Urothelium cell line (cell line): ENCODE data around the gene ECM2.
"Not testable (repeated sequence)": the region's sequence is repeated elsewhere in the genome, so short reads cannot be mapped to it uniquely, and the experiment has no call there.

Experiments
- DNase-seq: peaks from one replicate; pipeline ENCODE4 v3.0.0; 2011; ENCODE audit warnings: low spot score, mixed read lengths
- FAIRE-seq: peaks from 2 replicates; lab custom pipeline; 2011; peaks lifted over from hg19 to GRCh38; lab: Jason Lieb, UNC

ECM2 gene

DNA sequence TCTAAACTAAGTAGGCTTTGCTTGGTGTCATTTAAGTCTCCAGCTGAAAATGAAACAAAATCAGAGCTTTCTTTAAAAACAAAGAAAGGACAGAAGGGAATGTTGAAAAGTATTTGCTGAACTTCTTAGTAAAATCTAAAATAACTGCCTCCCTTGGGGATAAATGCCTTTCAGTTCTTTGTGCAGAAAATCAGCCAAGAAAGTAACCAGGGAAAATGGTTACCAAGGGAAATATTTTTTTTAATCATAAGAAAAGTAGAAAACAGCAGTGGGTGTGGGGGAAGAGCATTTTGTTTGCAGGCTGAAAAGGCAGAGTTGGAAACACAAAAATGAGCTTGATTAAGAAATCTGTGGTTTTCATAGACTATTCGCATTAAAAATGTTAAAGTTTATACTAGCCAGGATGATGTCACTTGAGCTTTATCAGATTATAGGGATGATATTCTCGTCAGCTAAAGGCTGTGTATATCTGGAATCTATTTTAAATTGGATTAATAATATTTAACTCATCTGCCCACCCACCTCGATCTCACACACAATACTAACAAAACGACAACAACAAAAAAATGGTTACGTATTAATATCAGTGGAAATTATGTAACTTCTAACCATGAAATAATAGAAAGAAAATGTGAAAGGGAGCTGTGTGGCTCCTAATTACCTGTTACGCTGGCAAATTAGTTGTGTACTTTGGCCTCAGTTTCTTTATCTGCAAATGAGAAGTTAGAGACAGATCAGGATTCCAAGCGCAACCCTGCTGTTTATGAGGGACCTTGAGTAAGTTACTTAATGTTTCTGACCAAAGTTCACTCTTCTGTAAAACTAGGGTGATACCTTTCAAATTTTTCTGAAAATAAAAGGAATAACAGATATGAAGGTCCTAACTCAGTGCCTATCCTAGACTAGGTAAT lies at the start of gene ECM2:
TSS of gene ECM2 (minus strand) at position 51 of the 911 bp plus-strand sequence. CDS start 13,124 bp downstream, outside the sequence.
- no peak for FAIRE-seq

DNA sequence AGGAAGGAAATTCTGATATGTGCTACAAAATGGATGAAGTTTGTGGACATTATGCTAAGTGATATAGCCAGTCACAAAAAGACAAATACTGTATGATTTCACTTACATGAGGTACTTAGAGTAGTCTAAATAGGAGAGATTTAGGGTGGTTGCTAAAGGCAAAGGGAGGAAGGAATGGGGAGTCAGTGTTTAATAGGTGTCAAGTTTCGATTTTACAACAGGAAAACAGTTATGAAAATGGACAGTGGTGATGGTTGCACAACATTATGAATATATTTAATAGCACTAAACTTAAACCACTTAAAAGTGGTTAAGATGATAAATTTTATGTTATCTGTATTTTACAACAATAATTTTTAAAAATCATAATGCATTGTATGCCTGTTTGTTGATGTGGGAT lies 40.4 kb upstream of the ECM2 start:
- DNase-seq (no peak), FAIRE-seq (no peak)

More for the DNA sequence above, at the start of gene ECM2:
- no peak for DNase-seq

- not testable (repeated sequence) for FAIRE-seq, DNase-seq
Observed at GRCh38 chr9:92573612-92574011, 37.8 kb upstream of the ECM2 start.

GRCh38 chr9:92571871-92572270 lies 36.1 kb upstream of the ECM2 start:
- FAIRE-seq, result not testable (repeated sequence)

DNA sequence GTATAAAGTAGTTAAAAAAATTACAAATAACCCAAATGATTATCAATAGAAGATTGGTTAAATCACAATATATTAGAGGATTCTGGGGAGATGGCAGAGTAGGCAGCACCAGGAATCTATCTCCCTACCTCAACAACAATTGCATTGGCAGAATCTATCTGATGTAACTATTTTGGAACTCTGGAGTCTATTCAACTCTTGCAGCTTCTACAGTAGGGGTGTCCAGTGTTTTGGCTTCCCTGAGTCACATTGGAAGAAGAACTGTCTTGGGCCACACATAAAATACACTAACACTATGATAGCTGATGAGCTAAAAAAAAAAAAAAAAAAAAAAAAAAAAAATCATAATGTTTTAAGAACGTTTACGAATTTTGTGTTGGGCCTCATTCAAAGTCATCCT lies 29.2 kb upstream of the ECM2 start:
- no peak for FAIRE-seq
- DNase-seq, result no peak

More at GRCh38 chr9:92571871-92572270, 36.1 kb upstream of the ECM2 start:
- DNase-seq, result not testable (repeated sequence)

- FAIRE-seq, result no peak
- no peak for DNase-seq
Observed at GRCh38 chr9:92564504-92564903, 28.7 kb upstream of the ECM2 start.

DNA sequence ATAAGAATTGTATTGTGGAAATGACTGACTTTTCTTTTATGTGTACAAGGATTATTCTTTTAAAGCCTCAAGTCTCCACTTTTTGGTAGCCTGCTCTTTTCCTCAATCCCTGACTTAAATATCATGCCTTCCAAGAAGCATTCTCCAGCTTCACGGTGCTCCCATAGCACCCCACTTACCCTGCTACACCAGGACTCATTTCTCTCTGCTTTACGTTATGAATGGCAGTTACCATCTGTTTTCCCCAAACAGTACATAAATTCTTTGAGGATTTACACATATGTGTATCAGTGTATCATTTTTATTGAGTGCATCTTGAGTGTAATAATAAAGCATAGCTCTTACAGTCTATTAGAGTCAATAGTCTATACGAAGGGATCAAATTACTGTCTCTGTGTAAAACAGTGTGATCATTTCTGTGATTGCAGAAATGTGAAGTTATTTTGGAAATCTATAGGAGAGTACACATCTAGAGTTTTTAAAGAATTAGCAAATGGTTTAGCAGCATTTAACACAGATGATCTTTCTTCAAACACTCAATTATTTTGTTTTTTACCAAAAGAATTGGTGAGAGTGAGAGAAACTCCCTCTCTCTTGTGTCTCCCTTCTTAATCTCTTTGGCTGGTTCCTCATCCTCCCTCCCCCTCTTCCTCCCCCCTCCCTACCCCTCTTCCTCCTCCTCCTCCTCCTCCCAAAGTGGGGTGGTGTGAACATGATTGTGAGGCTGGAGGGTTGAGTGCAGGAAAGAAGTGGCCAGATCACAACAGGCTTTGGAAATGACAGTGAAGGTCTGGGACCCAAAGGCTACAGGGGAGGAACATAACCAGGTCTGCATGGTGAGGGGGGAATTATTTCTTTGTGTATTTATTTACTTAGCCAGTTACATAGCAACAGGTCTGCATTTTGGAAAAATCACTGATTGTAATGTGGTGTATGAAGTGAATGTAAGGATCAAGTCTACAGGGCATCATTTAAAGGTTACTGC lies 27.6 kb upstream of the ECM2 start:
- DNase-seq (no peak), FAIRE-seq (no peak)

DNA sequence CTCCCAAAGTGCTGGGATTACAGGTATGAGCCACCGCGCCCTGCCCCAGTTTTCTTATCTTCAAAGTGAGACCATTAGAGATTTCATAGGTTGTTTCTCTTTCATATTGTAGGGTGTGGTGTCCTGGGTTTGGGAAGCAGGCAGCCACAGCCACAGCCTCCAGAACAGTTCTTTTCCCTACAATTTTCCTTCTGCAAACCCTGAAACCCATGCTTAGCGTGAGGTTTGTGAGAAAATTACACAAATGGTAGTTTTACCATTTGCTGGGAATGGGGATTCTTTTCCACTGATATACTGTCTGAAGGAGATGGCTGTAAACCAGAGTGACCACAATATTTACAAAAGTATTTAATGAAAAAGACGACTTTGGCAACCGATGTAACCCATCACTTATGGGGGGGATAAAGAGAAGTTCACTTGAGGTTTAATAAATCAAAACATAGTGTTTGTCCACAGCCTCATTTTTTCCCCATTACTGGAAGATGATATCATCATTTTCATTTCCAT lies 26.7 kb upstream of the ECM2 start:
- no peak for DNase-seq
- FAIRE-seq, result no peak

DNA sequence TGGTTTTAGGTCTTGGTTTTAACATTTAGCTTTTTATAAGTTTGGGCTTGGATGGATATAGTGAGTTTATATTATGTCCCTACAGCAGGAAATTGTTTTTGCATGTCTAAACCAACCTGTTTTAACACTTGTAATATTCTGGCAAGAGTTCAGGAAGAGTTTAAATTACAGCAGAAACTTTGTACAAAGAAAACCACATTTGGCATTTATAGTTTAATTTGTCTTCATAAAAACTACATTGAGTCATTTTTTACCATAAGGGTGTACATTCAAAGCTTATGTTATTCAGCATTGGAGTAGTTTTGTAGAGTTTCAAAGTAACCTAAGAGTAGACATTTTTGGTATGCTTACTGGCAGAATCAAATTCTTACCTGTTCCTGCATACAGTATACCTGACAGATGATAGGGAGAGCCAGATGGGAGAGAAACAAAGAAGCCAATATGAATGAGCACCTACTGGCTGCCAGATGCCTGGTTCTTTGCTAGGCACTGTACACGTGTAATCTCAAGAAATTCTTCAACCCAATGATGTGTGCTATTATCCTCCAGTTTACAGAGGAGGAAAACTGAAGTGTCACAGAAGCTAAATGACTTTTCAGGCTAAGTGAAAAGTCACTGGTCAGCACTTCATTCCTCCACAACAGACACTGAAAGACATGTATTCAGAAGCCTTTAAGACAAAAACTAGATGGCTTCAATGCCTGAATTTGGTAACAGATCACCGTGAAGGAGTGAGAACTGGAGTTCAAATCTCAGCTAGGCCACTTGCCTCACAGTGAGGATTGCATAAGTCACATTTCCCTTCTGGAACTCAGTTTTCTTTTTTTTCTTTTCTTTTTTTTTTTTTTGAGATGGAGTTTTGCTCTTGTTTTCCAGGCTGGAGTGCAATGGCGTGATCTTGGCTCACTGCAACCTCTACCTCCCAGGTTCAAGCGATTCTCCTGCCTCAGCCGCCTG lies 25.9 kb upstream of the ECM2 start:
- DNase-seq, result no peak
- no peak for FAIRE-seq

- no peak for FAIRE-seq
- DNase-seq, result no peak
Observed at GRCh38 chr9:92558612-92559374, 23.0 kb upstream of the ECM2 start.

GRCh38 chr9:92550765-92551164 lies 15.0 kb upstream of the ECM2 start:
- FAIRE-seq, result no peak
- no peak for DNase-seq

DNA sequence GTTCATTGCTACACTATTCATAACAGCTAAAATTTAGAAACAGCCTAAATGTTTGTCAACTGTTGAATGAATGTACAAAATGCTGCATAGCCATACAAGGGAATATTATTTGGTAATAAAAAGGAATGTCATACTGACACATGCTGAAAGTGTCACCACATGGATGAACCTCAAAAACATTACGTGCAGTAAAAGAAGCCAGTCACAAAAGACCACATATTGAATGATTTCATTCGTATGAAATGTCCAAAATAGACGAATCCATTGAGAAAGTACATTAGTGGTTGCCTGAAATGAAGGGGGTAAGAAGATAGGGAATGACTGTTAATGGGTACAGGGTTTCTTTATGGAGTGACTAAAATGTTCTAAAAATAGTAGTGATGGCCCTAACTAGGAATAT lies 11.6 kb upstream of the ECM2 start:
- no peak for DNase-seq
- FAIRE-seq, result no peak

GRCh38 chr9:92545002-92545510 lies 9.3 kb upstream of the ECM2 start:
- FAIRE-seq (no peak), DNase-seq (no peak)

GRCh38 chr9:92543972-92544371 lies 8.2 kb upstream of the ECM2 start:
- DNase-seq, result no peak
- FAIRE-seq, result no peak

GRCh38 chr9:92538541-92538940 lies 2.8 kb upstream of the ECM2 start:
- peak; percentile 43 for DNase-seq
- no peak for FAIRE-seq

DNA sequence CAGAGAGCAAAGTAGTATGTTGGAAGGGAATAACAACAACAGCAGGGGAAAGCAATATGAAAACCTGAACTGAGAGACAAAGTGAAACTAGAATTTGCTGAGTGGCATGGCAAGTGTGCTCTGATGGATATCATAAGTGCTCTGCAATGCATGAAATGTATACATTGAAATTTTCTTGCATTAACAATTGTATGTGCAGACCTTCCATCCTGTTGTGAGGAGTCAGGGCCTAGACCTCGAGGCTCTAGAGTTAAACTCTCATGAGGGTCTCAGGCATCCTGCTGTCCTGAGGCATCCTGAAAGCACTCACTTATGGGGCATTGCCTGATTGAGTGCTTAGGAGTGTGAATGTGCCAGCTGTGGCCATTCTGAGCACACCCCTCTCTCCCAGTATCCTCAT lies 1.1 kb downstream of the ECM2 start:
- DNase-seq (no peak), FAIRE-seq (no peak)

GRCh38 chr9:92534204-92534603 lies 1.6 kb downstream of the ECM2 start:
- DNase-seq (no peak), FAIRE-seq (no peak)

- FAIRE-seq, result no peak
- no peak for DNase-seq
Observed at GRCh38 chr9:92530893-92531292, 4.9 kb downstream of the ECM2 start.

DNA sequence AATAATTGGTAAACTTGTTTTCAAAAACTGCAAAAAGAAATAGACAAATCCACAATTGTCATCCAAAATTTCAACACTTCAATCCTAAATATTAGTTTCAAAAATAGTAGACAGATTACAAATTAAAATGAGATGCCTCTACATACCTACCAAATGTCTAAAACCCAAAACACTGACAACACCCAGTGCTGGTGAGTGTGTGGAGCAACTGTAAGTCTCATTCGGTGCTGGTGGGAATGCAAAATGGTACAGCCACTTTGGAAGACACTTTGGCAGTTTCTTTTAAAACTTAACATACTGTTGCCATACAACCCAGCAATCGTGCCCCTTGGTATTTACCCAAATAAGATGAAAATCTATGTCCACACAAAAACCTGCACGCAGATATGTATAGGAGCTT lies 6.7 kb downstream of the ECM2 start:
- DNase-seq, result no peak
- FAIRE-seq, result no peak
